HepG2 (cell line): ENCODE measurements around the gene CLIP2. TPM values are rescaled to one million over a fixed set of nuclear protein-coding genes. Genes with fewer than 3 reads are reported as not detected.
A peak's percentile ranks its signal among the peaks of the same experiment; 100 is the strongest.

Experiments
- ATF1 ChIP-seq: IDR thresholded peaks from 2 replicates; pipeline ENCODE4 v1.6.1; 2016; ENCODE audit warnings: mild to moderate bottlenecking, control low read depth
- ATF7 ChIP-seq, 2 experiments: fragments of 450-650 bp in 1 of 2; sonication (generic) in 1 of 2; formaldehyde crosslinking in 1 of 2; IDR thresholded peaks; 2 replicates each; pipeline versions ENCODE4 v1.4.0 to v1.6.1; 2016 to 2020; ENCODE audit warnings: antibody characterized with exemption in 1 of 2, mild to moderate bottlenecking in 1 of 2, missing genetic modification reagents in 1 of 2
- KDM3A ChIP-seq: IDR thresholded peaks from 2 replicates; pipeline ENCODE4 v1.6.1; 2018; ENCODE audit warnings: low read depth, missing compliant biosample characterization
- LCORL ChIP-seq, 2 experiments: fragments of 450-650 bp in 1 of 2; sonication (generic) in 1 of 2; formaldehyde crosslinking in 1 of 2; IDR thresholded peaks; 2 replicates each; pipeline versions ENCODE4 v1.5.0 to v1.6.1; 2017 to 2020; ENCODE audit warnings: antibody characterized with exemption in 1 of 2, missing genetic modification reagents in 1 of 2
- MIXL1 ChIP-seq: IDR thresholded peaks from 2 replicates; pipeline ENCODE4 v1.6.1; 2016
- MXI1 ChIP-seq: IDR thresholded peaks from 3 replicates; pipeline ENCODE4 v1.6.1; 2012; ENCODE audit warnings: low read depth, low read length, inconsistent platforms, borderline replicate concordance
- POLR2A ChIP-seq, 2 experiments: IDR thresholded peaks; 2 replicates each; pipeline ENCODE4 v1.6.1; 2011; ENCODE audit warnings: low read depth in 2 of 2, low read length in 2 of 2, mild to moderate bottlenecking in 1 of 2, moderate library complexity in 1 of 2; ENCODE audit not compliant: insufficient read depth in 1 of 2
- SAP130 ChIP-seq: IDR thresholded peaks from 2 replicates; pipeline ENCODE4 v1.6.1; 2016; ENCODE audit warnings: low read depth
- SRSF1 ChIP-seq: fragments of 200-400 bp; formaldehyde crosslinking; optimal IDR thresholded peaks from 2 replicates; pipeline ENCODE3; 2017; ENCODE audit warnings: mild to moderate bottlenecking, low read depth, low read length, moderate library complexity
- TBP ChIP-seq: sonication (generic); formaldehyde crosslinking; IDR thresholded peaks from 2 replicates; pipeline ENCODE4 v1.5.0; 2020; ENCODE audit warnings: missing genetic modification reagents
- ZBTB2 ChIP-seq: sonication (generic); formaldehyde crosslinking; IDR thresholded peaks from 2 replicates; pipeline ENCODE4 v1.8.0; 2022; ENCODE audit warnings: low read depth, missing genetic modification reagents
- ZMYM4 ChIP-seq: sonication (generic); formaldehyde crosslinking; IDR thresholded peaks from 2 replicates; pipeline ENCODE4 v1.8.1; 2023; ENCODE audit warnings: mild to moderate bottlenecking, missing genetic modification reagents
- ZNF142 ChIP-seq: sonication (generic); formaldehyde crosslinking; IDR thresholded peaks from 2 replicates; pipeline ENCODE4 v1.4.0; 2020; ENCODE audit warnings: missing genetic modification reagents
- ZNF746 ChIP-seq: sonication (generic); formaldehyde crosslinking; IDR thresholded peaks from 2 replicates; pipeline ENCODE4 v1.8.0; 2022; ENCODE audit warnings: mild to moderate bottlenecking, missing genetic modification reagents
- polyA plus RNA-seq, 8 experiments: library from polyadenylated mRNA; depleted of rRNA in 3 of 8; stranded (reverse) in 7 of 8; unstranded in 1 of 8; fragments of >200 nt; fragmentation: Illumina TruSeq in 4 of 8; extraction: Trizol in 4 of 8; gene quantifications; 2 replicates each; pipeline versions ENCODE4 v1.2.1 to v1.2.3, GENCODE V29; 2011 to 2016; ENCODE audit warnings: low read depth in 4 of 8, missing spikeins in 1 of 8, mixed read lengths in 1 of 8; ENCODE audit not compliant: insufficient read depth in 1 of 8
- total RNA-seq, 5 experiments: library from RNA; depleted of rRNA; stranded (reverse); fragments of >200 nt; fragmentation: Illumina TruSeq; extraction: Trizol; gene quantifications; 2 replicates each; pipeline ENCODE4 v1.2.3, GENCODE V29; 2016; ENCODE audit warnings: low read depth in 1 of 5
- TF ChIP-seq, protein P1 (sequence below): sonication (generic); formaldehyde crosslinking; IDR thresholded peaks from 2 replicates; pipeline ENCODE4 v1.4.0; 2020; ENCODE audit warnings: mild to moderate bottlenecking, missing genetic modification reagents
- TF ChIP-seq, protein P2 (sequence below): IDR thresholded peaks from 2 replicates; pipeline ENCODE4 v1.6.1; 2012; ENCODE audit warnings: inconsistent platforms
- TF ChIP-seq, protein P3 (sequence below): sonication (generic); formaldehyde crosslinking; IDR thresholded peaks from 2 replicates; pipeline ENCODE4 v1.4.0; 2020; ENCODE audit warnings: missing genetic modification reagents

CLIP2 gene
- total and polyA plus RNA-seq, 2 of the 13 experiments (the other 11 are each of a cell fraction or from before 2014, with no cell fraction given) = 6.5 to 17.4 TPM

DNA sequence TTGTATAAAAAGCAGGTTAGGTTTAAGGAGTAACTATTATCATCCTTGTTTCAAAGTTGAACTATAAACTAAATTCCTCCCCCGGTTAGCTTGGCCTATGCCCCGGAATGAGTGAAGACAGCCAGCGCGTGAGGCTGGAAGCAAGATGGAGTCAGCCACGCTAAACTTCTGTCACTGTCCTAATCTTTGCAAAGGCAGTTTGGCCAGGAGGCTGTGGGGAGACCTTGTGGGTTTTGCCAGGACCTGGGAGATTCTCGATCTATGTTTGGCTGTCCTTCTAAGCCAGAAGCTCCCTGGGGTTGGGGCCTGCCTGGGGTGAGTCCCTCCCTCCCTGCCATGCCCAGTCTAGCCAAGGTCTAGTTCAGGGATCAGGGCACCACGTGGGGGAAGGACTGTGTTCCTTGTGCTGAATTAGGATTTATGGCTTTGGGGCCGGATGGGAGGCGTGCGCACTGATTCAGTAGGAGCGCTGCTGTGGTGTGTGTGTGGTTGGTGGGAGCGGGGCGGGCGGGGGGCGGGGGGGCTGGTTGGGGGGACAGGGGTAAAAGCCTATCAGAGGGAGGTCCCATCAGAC lies 163.6 kb downstream of the CLIP2 start (continued):
- TF ChIP-seq MIXL1 (CRISPR knock-in tag) = no peak
- no peak for TF ChIP-seq ZNF142
- TF ChIP-seq SRSF1 = peak; percentile 35
- no peak for TF ChIP-seq ATF7 (IDR thresholded peaks at IDR 0.05)
- TF ChIP-seq ATF7 (CRISPR knock-in tag; IDR thresholded peaks at IDR 0.05) = no peak
- peak in 1 of 2 experiments; percentile 6; a peak in 1 of 4 replicates for TF ChIP-seq POLR2A (IDR thresholded peaks at IDR 0.05; ENCODE audit: insufficient read depth in 1 of 2, low read depth in 2 of 2, low read length in 2 of 2)
- TF ChIP-seq KDM3A (CRISPR knock-in tag) = no peak
- TF ChIP-seq ZBTB2 (CRISPR knock-in tag) = no peak
- peak; percentile 48; the same call in 1 of the 3 replicates for TF ChIP-seq MXI1
- no peak for TF ChIP-seq TBP
- TF ChIP-seq ZMYM4 (CRISPR knock-in tag) = peak; percentile 34; the same call in 1 of the 2 replicates
- TF ChIP-seq LCORL (IDR thresholded peaks at IDR 0.05) = no peak
- TF ChIP-seq LCORL (CRISPR knock-in tag; IDR thresholded peaks at IDR 0.05) = 0 out of 2 replicates have a peak, but pooled peaks have one; percentile 5
- TF ChIP-seq, protein P1, sequence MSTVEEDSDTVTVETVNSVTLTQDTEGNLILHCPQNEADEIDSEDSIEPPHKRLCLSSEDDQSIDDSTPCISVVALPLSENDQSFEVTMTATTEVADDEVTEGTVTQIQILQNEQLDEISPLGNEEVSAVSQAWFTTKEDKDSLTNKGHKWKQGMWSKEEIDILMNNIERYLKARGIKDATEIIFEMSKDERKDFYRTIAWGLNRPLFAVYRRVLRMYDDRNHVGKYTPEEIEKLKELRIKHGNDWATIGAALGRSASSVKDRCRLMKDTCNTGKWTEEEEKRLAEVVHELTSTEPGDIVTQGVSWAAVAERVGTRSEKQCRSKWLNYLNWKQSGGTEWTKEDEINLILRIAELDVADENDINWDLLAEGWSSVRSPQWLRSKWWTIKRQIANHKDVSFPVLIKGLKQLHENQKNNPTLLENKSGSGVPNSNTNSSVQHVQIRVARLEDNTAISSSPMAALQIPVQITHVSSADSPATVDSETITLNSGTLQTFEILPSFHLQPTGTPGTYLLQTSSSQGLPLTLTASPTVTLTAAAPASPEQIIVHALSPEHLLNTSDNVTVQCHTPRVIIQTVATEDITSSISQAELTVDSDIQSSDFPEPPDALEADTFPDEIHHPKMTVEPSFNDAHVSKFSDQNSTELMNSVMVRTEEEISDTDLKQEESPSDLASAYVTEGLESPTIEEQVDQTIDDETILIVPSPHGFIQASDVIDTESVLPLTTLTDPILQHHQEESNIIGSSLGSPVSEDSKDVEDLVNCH (CRISPR knock-in tag) = 0 out of 2 replicates have a peak, but pooled peaks have one; percentile 59
- TF ChIP-seq, protein P2, sequence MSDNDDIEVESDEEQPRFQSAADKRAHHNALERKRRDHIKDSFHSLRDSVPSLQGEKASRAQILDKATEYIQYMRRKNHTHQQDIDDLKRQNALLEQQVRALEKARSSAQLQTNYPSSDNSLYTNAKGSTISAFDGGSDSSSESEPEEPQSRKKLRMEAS = peak; percentile 80
- TF ChIP-seq ATF1 (CRISPR knock-in tag) = no peak
- TF ChIP-seq ZNF746 (CRISPR knock-in tag) = peak; percentile 7; the same call in 1 of the 2 replicates
- peak; percentile 43; the same call in 1 of the 2 replicates for TF ChIP-seq SAP130
- TF ChIP-seq, protein P3, sequence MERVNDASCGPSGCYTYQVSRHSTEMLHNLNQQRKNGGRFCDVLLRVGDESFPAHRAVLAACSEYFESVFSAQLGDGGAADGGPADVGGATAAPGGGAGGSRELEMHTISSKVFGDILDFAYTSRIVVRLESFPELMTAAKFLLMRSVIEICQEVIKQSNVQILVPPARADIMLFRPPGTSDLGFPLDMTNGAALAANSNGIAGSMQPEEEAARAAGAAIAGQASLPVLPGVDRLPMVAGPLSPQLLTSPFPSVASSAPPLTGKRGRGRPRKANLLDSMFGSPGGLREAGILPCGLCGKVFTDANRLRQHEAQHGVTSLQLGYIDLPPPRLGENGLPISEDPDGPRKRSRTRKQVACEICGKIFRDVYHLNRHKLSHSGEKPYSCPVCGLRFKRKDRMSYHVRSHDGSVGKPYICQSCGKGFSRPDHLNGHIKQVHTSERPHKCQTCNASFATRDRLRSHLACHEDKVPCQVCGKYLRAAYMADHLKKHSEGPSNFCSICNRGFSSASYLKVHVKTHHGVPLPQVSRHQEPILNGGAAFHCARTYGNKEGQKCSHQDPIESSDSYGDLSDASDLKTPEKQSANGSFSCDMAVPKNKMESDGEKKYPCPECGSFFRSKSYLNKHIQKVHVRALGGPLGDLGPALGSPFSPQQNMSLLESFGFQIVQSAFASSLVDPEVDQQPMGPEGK (CRISPR knock-in tag) = peak; percentile 19; the same call in 1 of the 2 replicates
